AG04449 (cell line): ENCODE data around the gene GORASP1.

ENCODE experiments used
- CTCF ChIA-PET: fragments of 350-600 bp; formaldehyde crosslinking; extraction: SDS; loops from one replicate; lab custom pipeline; 2021; ENCODE audit warnings: antibody characterized with exemption; lab: Yijun Ruan, JAX
- POLR2A ChIA-PET: fragments of 400-600, 350-600 bp; formaldehyde crosslinking; extraction: SDS; loops from one replicate; lab custom pipeline; 2020; ENCODE audit warnings: antibody characterized with exemption, inconsistent platforms; lab: Yijun Ruan, JAX
- DNase-seq: peaks from one replicate; pipeline ENCODE4 v3.0.0-alpha.2; 2010; ENCODE audit warnings: low read depth, low spot score
- H3K4me3 ChIP-seq: 2 replicates; pipeline ENCODE4 v1.5.1; 2011; ENCODE audit warnings: low read depth, mild to moderate bottlenecking, control low read depth, low read length
- TF ChIP-seq, protein P1 (sequence below): IDR thresholded peaks from one replicate; pipeline ENCODE4 v1.5.1; 2011; ENCODE audit warnings: mild to moderate bottlenecking, moderate library complexity, low read length, control low read depth, inconsistent platforms; ENCODE audit not compliant: insufficient read depth; ENCODE audit errors: missing control alignments

GORASP1 gene

GRCh38 chr3:39103324-39103693, 4.1 kb downstream of the GORASP1 start:
- no peak overlapping the region for H3K4me3 ChIP-seq
- TF ChIP-seq, protein P1, sequence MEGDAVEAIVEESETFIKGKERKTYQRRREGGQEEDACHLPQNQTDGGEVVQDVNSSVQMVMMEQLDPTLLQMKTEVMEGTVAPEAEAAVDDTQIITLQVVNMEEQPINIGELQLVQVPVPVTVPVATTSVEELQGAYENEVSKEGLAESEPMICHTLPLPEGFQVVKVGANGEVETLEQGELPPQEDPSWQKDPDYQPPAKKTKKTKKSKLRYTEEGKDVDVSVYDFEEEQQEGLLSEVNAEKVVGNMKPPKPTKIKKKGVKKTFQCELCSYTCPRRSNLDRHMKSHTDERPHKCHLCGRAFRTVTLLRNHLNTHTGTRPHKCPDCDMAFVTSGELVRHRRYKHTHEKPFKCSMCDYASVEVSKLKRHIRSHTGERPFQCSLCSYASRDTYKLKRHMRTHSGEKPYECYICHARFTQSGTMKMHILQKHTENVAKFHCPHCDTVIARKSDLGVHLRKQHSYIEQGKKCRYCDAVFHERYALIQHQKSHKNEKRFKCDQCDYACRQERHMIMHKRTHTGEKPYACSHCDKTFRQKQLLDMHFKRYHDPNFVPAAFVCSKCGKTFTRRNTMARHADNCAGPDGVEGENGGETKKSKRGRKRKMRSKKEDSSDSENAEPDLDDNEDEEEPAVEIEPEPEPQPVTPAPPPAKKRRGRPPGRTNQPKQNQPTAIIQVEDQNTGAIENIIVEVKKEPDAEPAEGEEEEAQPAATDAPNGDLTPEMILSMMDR: no peak
- POLR2A ChIA-PET: no interaction called here
- CTCF ChIA-PET: interaction anchor here (1.0 to 5.0 kb wide), 4 partner anchors 9 to 188 kb away, joined by 3 to 35 read pairs (median 4); no protein-coding TSS in a partner anchor
- no peak for DNase-seq

GRCh38 chr3:39102504-39103323, 4.7 kb downstream of the GORASP1 start:
- no peak for DNase-seq
- H3K4me3 ChIP-seq: no peak overlapping the region
- ChIA-PET POLR2A (no interaction called here), CTCF (interaction anchor here (0.8 to 5.0 kb wide), 6 partner anchors 8 to 189 kb away, joined by 3 to 35 read pairs (median 4); no protein-coding TSS in a partner anchor)
- TF ChIP-seq, protein P1: no peak

DNA sequence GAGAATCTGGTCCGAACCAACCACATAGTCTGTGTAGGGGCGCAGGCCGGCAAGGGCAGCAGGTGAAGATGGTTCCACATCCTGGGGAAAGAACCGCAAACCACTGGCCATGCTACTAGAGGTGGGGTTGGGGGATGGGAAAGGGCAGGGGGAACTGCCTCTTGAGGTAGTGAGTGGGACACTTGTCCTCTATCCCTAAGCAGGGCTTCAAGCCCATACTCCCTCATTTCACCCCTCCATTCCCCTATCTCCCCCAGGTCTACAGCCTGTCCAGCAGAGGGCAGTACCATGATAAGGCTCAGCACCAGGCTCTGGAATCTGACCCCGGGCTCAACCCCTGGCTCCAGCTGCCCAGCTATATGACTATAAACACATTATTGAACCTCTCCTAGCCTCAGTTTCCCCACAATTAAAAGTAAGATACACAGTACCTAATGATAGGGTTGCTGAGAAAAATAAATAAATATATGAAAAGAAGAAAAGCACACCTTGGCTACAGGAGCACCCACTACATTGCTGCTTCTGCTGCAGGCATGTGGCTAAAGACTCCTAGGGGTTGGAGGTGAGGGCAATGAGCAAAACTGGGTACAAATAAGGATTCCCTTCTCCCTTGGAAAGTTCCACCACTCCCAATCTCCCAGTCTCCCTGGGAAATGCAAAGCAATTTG, 6.3 kb downstream of the GORASP1 start:
- POLR2A ChIA-PET: no interaction called here
- H3K4me3 ChIP-seq: no peak overlapping the region
- DNase-seq: no peak
- TF ChIP-seq, protein P1: peak; percentile 68
- CTCF ChIA-PET: interaction anchor here (0.7 to 5.0 kb wide), 7 partner anchors 12 to 190 kb away, joined by 3 to 35 read pairs (median 4); no protein-coding TSS in a partner anchor

- TF ChIP-seq, protein P1: no peak
- POLR2A ChIA-PET: no interaction called here
- no peak for DNase-seq
- CTCF ChIA-PET: interaction anchor here (0.7 to 5.0 kb wide), 5 partner anchors 20 to 191 kb away, joined by 3 to 35 read pairs (median 4); no protein-coding TSS in a partner anchor
- no peak overlapping the region for H3K4me3 ChIP-seq
These were observed 6.9 kb downstream of the GORASP1 start for GRCh38 chr3:39100500-39100886.

DNA sequence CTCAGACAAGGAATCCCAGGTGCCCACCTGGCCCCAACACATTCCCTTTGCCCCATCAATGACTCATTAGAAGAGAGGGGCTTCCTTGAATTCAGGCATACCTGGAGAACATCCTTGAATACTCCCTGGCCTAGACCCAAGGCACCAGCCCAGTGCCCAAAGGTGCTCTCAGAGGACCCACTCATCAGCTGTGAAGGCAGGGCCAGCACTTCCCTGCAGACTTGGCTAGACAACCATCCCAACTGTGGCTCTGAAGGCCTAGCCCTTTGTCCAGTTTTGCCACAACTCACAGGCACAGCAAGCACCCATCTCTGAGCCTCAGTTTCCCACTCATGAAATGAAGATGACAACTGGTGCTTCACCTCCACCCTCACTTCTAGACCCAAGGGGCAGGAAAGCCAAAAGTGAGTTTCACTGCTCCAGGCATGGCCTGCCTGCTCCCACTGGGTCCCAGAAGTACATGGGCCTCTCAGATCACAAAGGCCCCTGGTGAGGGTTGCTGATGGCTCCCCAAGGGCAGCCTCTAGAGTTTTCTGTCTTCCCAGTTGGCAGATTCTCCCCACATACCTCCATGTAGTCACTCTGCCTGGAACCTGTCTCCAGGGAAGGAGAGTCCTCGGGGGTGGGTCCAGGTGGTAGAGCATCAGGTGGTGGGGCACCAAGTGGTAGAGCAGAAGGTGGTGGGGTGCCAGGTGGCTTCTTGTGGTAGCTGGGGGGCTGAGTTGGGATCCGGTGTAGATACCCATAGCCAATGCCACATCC, 7.5 kb downstream of the GORASP1 start:
- TF ChIP-seq, protein P1: no peak
- ChIA-PET POLR2A (no interaction called here), CTCF (interaction anchor here (1.3 to 5.0 kb wide), 2 partner anchors 25 to 191 kb away, joined by 4 to 35 read pairs; no protein-coding TSS in a partner anchor)
- no peak for DNase-seq
- H3K4me3 ChIP-seq: no peak overlapping the region
